ENCODE data around the gene RAB7A.
"Not testable (repeated sequence)": the region's sequence is repeated elsewhere in the genome, so short reads cannot be mapped to it uniquely, and the experiment has no call there.

RAB7A gene

DNA sequence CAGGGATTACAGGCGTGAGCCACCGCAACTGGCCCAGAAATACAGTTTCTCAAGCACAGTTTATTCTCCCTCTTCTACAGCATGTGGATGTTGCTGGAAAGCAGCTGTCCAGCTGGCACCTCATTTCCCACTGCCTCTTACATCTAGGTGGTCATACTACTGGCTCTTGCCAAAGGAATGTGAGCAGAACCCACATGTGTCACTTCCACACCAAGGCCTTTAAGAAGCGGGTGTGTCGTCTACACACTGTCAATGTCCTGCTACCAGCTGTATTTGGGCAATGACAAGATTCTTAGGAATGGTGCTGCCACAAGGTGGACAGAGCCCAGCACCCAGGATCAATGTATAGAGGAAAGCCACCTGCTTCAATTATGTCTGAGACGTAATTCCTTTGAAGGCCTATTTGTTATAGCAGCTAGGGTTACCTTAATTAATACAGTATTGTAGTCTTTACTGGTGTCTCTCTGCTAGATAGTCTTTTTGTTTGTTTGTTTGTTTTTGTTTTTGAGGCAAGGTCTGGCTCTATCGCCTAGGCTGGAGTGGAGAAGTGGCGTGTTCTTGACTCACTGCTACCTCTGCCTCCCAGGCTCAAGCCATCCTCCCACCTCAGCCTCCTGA lies 15.1 kb upstream of the RAB7A start:
- H3K4me3 ChIP-seq (ENCODE audit: low read length) = no peak overlapping the region
- no peak for DNase-seq (ENCODE audit: low read depth)
- TF ChIP-seq, protein P1, sequence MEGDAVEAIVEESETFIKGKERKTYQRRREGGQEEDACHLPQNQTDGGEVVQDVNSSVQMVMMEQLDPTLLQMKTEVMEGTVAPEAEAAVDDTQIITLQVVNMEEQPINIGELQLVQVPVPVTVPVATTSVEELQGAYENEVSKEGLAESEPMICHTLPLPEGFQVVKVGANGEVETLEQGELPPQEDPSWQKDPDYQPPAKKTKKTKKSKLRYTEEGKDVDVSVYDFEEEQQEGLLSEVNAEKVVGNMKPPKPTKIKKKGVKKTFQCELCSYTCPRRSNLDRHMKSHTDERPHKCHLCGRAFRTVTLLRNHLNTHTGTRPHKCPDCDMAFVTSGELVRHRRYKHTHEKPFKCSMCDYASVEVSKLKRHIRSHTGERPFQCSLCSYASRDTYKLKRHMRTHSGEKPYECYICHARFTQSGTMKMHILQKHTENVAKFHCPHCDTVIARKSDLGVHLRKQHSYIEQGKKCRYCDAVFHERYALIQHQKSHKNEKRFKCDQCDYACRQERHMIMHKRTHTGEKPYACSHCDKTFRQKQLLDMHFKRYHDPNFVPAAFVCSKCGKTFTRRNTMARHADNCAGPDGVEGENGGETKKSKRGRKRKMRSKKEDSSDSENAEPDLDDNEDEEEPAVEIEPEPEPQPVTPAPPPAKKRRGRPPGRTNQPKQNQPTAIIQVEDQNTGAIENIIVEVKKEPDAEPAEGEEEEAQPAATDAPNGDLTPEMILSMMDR (conservative IDR thresholded peaks at IDR 0.05; ENCODE audit: low read depth, low read length) = no peak

DNA sequence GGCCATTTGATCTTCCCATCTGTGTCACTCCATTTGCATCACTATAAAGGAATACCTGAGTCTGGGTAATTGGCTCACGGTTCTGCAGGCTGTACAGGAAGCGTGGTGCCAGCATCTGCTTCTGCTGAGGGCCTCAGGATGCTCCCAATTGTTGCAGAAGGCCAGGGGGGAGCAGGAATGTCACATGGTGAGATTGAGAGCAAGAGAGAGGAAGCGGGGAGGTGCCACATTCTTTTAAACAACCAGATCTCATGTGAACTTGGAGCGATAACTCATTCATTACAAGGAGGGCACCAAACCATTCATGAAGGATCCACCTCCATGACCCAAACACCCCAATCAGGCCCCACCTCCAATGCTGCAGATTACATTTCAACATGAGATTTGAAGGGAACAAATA lies 13.1 kb upstream of the RAB7A start:
- DNase-seq (ENCODE audit: low read depth) = no peak
- no peak overlapping the region for H3K4me3 ChIP-seq (ENCODE audit: low read length)

DNA sequence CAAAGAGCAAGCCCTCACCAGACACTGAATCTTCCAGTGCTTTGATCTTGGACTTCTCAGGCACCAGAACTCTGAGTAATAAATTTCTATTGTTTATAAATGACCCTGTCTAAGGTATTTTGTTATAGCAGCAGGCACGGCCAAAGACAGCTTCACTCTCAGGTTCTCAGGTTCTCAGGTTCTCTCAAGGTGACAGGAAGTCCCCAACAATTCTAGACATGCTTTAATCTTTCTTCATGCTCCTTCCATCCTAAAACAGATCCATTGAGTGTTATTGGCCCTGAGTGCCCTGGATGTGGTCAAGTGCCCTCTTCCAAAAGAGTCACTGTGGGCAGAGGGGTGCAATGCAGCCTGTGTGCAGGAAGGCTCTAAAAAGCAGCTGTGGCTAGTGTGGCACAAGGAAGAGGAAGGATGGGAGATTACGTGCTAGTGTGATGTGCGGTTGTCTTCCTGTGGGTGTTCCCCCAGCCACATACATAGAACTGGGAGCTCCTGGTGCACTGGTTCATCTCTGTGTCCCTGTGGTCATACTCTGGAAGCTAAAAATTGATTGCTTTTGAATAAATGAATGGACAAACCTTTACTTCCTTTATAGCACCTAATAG lies 11.0 kb upstream of the RAB7A start:
- TF ChIP-seq, protein P1 (conservative IDR thresholded peaks at IDR 0.05; ENCODE audit: low read depth, low read length) = no peak
- H3K4me3 ChIP-seq (ENCODE audit: low read length) = no peak overlapping the region
- DNase-seq (ENCODE audit: low read depth) = no peak

More for the DNA sequence above, 13.1 kb upstream of the RAB7A start:
- TF ChIP-seq, protein P1 (conservative IDR thresholded peaks at IDR 0.05; ENCODE audit: low read depth, low read length) = no peak

DNA sequence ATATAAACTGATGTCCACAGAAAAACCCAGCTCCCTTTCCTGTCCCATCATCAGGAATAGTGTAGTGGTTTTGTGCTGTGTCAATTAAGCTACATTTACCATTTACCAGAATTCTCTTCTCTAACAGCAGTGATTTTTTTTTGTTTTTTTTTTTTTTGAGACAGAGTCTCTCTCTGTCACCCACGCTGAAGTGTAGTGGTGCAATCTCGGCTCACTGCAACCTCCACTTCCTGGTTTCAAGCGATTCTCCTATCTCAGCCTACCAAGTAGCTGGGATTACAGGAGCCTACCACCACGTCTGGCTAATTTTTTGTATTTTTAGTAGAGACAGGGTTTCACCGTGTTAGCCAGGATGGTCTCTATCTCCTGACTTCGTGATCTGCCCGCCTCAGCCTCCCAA lies 7.1 kb upstream of the RAB7A start:
- H3K4me3 ChIP-seq (ENCODE audit: low read length); DNase-seq (ENCODE audit: low read depth): not testable (repeated sequence)

DNA sequence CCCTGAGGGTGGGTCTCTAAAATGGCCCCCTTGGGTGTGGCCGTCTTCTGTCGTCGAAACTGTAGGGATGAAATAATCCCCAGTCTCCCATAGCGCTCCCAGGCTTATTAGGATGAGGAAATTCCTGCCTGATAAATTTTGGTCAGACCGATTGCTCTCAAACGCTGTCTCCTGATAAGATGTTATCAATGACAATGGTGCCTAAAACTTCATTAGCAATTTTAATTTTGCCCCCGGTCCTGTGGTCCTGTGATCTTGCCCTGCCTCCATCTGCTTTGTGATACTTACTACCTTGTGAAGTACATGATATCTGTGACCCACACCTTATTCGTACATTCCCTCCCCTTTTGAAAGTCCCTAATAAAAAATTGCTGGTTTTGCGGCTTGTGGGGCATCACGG lies 5.1 kb upstream of the RAB7A start:
- H3K4me3 ChIP-seq (ENCODE audit: low read length) = no peak overlapping the region
- TF ChIP-seq, protein P1 (conservative IDR thresholded peaks at IDR 0.05; ENCODE audit: low read depth, low read length) = no peak
- DNase-seq (ENCODE audit: low read depth) = no peak

DNA sequence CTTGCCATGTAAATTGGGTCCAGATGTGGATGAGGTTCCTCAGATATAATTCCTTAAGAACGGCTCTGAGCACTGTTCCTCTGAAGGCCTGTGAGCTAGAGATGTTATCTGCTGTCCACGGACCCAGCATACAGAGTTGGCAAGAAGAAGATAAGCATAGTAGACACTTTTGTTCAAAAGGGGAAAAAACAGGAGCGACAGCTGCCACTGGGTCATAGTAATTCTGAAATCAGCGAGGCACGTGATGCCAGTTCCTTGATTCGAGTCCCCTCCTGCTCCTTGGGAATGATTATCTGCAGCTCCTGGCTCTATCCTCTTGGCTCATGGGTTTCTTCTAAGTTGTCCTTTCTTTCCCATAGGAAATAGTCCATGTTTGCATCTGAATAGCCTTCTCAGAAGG lies 2.5 kb upstream of the RAB7A start:
- H3K4me3 ChIP-seq (ENCODE audit: low read length) = no peak overlapping the region
- no peak for DNase-seq (ENCODE audit: low read depth)
- TF ChIP-seq, protein P1 (conservative IDR thresholded peaks at IDR 0.05; ENCODE audit: low read depth, low read length) = no peak

DNA sequence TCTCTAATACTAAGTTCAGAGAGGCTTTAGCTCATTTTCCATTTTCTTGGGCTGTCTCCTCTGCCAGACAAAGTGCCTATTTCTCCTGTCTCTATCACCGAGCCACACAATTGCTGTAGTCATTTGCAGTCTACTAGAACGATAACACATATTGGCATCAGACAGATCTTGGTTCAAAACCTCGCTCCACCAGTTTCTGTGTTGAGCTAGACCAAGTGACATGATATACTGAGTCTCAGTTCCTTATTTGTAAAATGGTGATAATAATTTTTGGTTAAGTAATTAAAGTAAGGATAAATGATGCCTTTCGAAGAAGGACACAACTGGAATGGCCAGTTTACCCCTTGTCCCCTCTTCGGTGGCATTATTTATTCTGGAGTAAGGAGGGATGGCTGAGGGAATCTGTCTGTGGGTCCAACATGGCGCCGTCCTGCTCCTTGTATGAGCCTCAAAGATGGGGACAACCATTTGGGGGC lies 398 bp upstream of the RAB7A start:
- DNase-seq (ENCODE audit: low read depth) = no peak
- peak overlapping the region; percentile 92 for H3K4me3 ChIP-seq (ENCODE audit: low read length)
- TF ChIP-seq, protein P1 (conservative IDR thresholded peaks at IDR 0.05; ENCODE audit: low read depth, low read length) = no peak

All from retinal pigment epithelial cell (primary cell).